ENCODE results near the gene CFAP58. TPM values are rescaled to one million over a fixed set of nuclear protein-coding genes. Genes with fewer than 3 reads are reported as not detected.

The CFAP58 gene
- total and polyA plus RNA-seq, 2 donors (not counting 3 experiments of a cell fraction or from before 2014, with no cell fraction given), result 0.07 to 0.29 TPM

DNA sequence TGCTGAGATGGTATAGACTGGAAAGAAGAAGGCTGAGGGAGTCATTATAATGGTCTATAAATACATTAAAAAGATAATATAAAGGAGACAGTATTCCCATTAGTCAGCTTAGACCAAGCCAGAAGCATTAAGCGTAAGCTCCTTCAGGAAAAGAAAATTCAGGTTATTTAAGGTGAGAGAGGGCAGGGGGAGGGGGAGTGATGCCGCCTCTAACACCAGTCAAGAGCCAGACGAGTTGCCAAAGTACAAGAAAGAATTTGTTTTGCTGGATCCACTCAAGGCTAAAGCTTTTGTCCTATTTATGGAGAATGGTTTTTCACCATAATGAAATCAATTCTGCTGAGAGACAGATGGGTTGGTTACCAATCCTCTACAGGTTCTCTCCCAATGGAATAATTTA is 99.3 kb downstream of the CFAP58 start:
- intact Hi-C loops (cut with micrococcal nuclease) (no loop called here), dilution Hi-C loops (cut with MboI; ENCODE audit: extremely low pct_ligation_motif_present, low sequenced_read_pairs) (no loop called here)
- no peak for TF ChIP-seq MYC (IDR thresholded peaks at IDR 0.05; ENCODE audit: low read depth, low read length)
- no peak for TF ChIP-seq FOS (IDR thresholded peaks at IDR 0.05; ENCODE audit: borderline replicate concordance, insufficient read depth, low read length)
- TF ChIP-seq POLR2AphosphoS5 (IDR thresholded peaks at IDR 0.05; ENCODE audit: insufficient read depth, low read depth, low read length), result no peak
- no peak for TF ChIP-seq GATA2 (IDR thresholded peaks at IDR 0.05; ENCODE audit: insufficient read depth, insufficient read length, low read depth, low read length)
- TF ChIP-seq JUN (IDR thresholded peaks at IDR 0.05; ENCODE audit: borderline replicate concordance, insufficient read depth, insufficient read length, low read depth), result no peak
- TF ChIP-seq, protein P1, sequence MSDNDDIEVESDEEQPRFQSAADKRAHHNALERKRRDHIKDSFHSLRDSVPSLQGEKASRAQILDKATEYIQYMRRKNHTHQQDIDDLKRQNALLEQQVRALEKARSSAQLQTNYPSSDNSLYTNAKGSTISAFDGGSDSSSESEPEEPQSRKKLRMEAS (IDR thresholded peaks at IDR 0.05; ENCODE audit: insufficient read depth, insufficient read length), result no peak
- no peak for TF ChIP-seq POLR2A (IDR thresholded peaks at IDR 0.05; ENCODE audit: low read depth, low read length)
- TF ChIP-seq EZH2 (IDR thresholded peaks at IDR 0.05; ENCODE audit: borderline replicate concordance, low read depth, low read length, severe bottlenecking), result no peak
- TF ChIP-seq CTCF (IDR thresholded peaks at IDR 0.05; ENCODE audit: extremely low read depth in 1 of 2, insufficient read depth in 1 of 2, low read depth in 1 of 2, low read length in 2 of 2), result no peak
- no peaks in the 10 kb centered on the region for H3K27me3 ChIP-seq (ENCODE audit: control insufficient read depth in 2 of 2, insufficient read depth in 2 of 2, low read length in 2 of 2)
- no TSS peak for BruUV-seq (replicated peaks)
- POLR2A ChIA-PET, result no interaction called here
- no peak for DNase-seq (ENCODE audit: low read depth, low spot score)
- H3K4me3 ChIP-seq (replicated peaks in 1 of 3; ENCODE audit: insufficient read depth in 1 of 3, low read depth in 1 of 3, low read length in 3 of 3), result no peak overlapping the region
- H3K36me3 ChIP-seq (ENCODE audit: control insufficient read depth in 2 of 2, extremely low read depth in 1 of 2, insufficient read depth in 2 of 2, low read length in 2 of 2), result no peaks in the 10 kb centered on the region
- no peak for FAIRE-seq
- no peak overlapping the region for H3K4me2 ChIP-seq (ENCODE audit: insufficient read depth, low read length)
- no peaks in the 10 kb centered on the region for H3K79me2 ChIP-seq (ENCODE audit: control insufficient read depth, insufficient read depth, low read length)
- no peak overlapping the region for H3K9ac ChIP-seq (replicated peaks; ENCODE audit: extremely low read depth, insufficient read depth, low read length)
- no peak overlapping the region for H2AFZ ChIP-seq (ENCODE audit: low read depth, low read length)
- no peaks in the 10 kb centered on the region for H4K20me1 ChIP-seq (replicated peaks; ENCODE audit: control insufficient read depth, extremely low read depth, insufficient read depth, low read length)
- H3K9me3 ChIP-seq (replicated peaks; ENCODE audit: control insufficient read depth, insufficient read depth, low read length), result no peaks in the 10 kb centered on the region
- no peak overlapping the region for H3K27ac ChIP-seq (ENCODE audit: insufficient read depth, low read depth, low read length)
- no peaks in the 10 kb centered on the region for H3K9me1 ChIP-seq (replicated peaks; ENCODE audit: control insufficient read depth, extremely low read depth, insufficient read depth, low read length)
- CTCF ChIA-PET, result no interaction called here
- H3K4me1 ChIP-seq (ENCODE audit: control insufficient read depth, extremely low read depth, insufficient read depth, low read length), result no peaks in the 10 kb centered on the region
